Measurements from ENCODE around the gene ARHGDIG. TPM values are rescaled to one million over a fixed set of nuclear protein-coding genes. Genes with fewer than 3 reads are reported as not detected.
A peak's percentile ranks its signal among the peaks of the same experiment; 100 is the strongest.

Gene ARHGDIG
- total and polyA plus RNA-seq, 4 experiments from 2014 or later: 0.96 TPM; not detected in 3

GRCh38 chr16:314795-315299 lies 34.5 kb downstream of the ARHGDIG start:
- Mint-ChIP-seq H3K9me3 (no peaks in the 10 kb centered on the region), H3K4me1 (peaks cover 13 to 44% (median 26%) of the 10 kb centered on the region in 4 donors), H3K36me3 (peaks cover 35 to 63% of the 10 kb centered on the region in 2 donors), H3K27me3 (no peaks in the 10 kb centered on the region), H3K27ac (peak overlapping the region in 3 of 7 donors; percentile 8 to 74 (median 13)), H3K4me3 (peak overlapping the region in 1 of 8 donors; percentile 20)
- Histone ChIP-seq H3K27ac (ENCODE audit: low read depth, low read length) (no peak overlapping the region), H3K27me3 (ENCODE audit: insufficient read depth, low read length) (no peaks in the 10 kb centered on the region), H3K4me1 (ENCODE audit: insufficient read depth, low read length) (peaks cover 25% of the 10 kb centered on the region), H3K9me3 (ENCODE audit: control insufficient read depth in 1 of 2, low read length in 2 of 2) (no peaks in the 10 kb centered on the region), H3K36me3 (ENCODE audit: insufficient read depth, low read length) (peaks cover 48% of the 10 kb centered on the region), H3K4me3 (ENCODE audit: low read length in 2 of 2) (no peak overlapping the region)
- CTCF ChIA-PET (ENCODE audit: partially characterized antibody): interaction anchor here (0.7 kb wide), 1 partner anchor 88 kb away, joined by 5 read pairs; no protein-coding TSS in a partner anchor
- POLR2A ChIA-PET (ENCODE audit: partially characterized antibody): interaction anchor here (0.6 kb wide), 1 partner anchor 10 kb away, joined by 3 read pairs; no protein-coding TSS in a partner anchor
- intact Hi-C loops (cut with micrococcal nuclease): no loop called here
- no peak for DNase-seq

GRCh38 chr16:316741-317464 lies 36.5 kb downstream of the ARHGDIG start:
- POLR2A ChIA-PET (ENCODE audit: partially characterized antibody): no interaction called here
- H3K36me3 ChIP-seq (ENCODE audit: insufficient read depth, low read length): peaks cover 46% of the 10 kb centered on the region
- no peak overlapping the region for H3K27ac ChIP-seq (ENCODE audit: low read depth, low read length)
- H3K27me3 Mint-ChIP-seq: no peaks in the 10 kb centered on the region
- no peaks in the 10 kb centered on the region for H3K9me3 ChIP-seq (ENCODE audit: control insufficient read depth in 1 of 2, low read length in 2 of 2)
- no peak for DNase-seq
- CTCF ChIA-PET (ENCODE audit: partially characterized antibody): no interaction called here
- H3K4me3 Mint-ChIP-seq: no peak overlapping the region
- H3K27me3 ChIP-seq (ENCODE audit: insufficient read depth, low read length): no peaks in the 10 kb centered on the region
- intact Hi-C loops (cut with micrococcal nuclease): no loop called here
- peaks cover 35% of the 10 kb centered on the region for H3K4me1 ChIP-seq (ENCODE audit: insufficient read depth, low read length)
- peaks cover 22 to 59% (median 34%) of the 10 kb centered on the region in 4 donors for H3K4me1 Mint-ChIP-seq
- H3K9me3 Mint-ChIP-seq: peaks cover 0 to 1% (median 0%) of the 10 kb centered on the region in 8 donors
- H3K4me3 ChIP-seq (ENCODE audit: low read length in 2 of 2): no peak overlapping the region
- H3K36me3 Mint-ChIP-seq: peaks cover 38 to 59% of the 10 kb centered on the region in 2 donors
- no peak overlapping the region for H3K27ac Mint-ChIP-seq

GRCh38 chr16:317583-317982 lies 37.2 kb downstream of the ARHGDIG start:
- CTCF ChIA-PET (ENCODE audit: partially characterized antibody): no interaction called here
- intact Hi-C loops (cut with micrococcal nuclease): no loop called here
- H3K9me3 ChIP-seq (ENCODE audit: control insufficient read depth in 1 of 2, low read length in 2 of 2): no peaks in the 10 kb centered on the region
- no peaks in the 10 kb centered on the region for H3K27me3 ChIP-seq (ENCODE audit: insufficient read depth, low read length)
- POLR2A ChIA-PET (ENCODE audit: partially characterized antibody): no interaction called here
- peak overlapping the region in 1 of 8 donors; percentile 21 for H3K4me3 Mint-ChIP-seq
- peaks cover 22 to 63% (median 35%) of the 10 kb centered on the region in 4 donors for H3K4me1 Mint-ChIP-seq
- no peak for DNase-seq
- no peak overlapping the region for H3K27ac ChIP-seq (ENCODE audit: low read depth, low read length)
- peaks cover 40% of the 10 kb centered on the region for H3K4me1 ChIP-seq (ENCODE audit: insufficient read depth, low read length)
- H3K36me3 Mint-ChIP-seq: peaks cover 33 to 53% of the 10 kb centered on the region in 2 donors
- no peaks in the 10 kb centered on the region for H3K27me3 Mint-ChIP-seq
- H3K9me3 Mint-ChIP-seq: peaks cover 0 to 1% (median 0%) of the 10 kb centered on the region in 8 donors
- H3K27ac Mint-ChIP-seq: peak overlapping the region in 5 of 7 donors; percentile 7 to 57 (median 16)
- H3K4me3 ChIP-seq (ENCODE audit: low read length in 2 of 2): no peak overlapping the region
- peaks cover 40% of the 10 kb centered on the region for H3K36me3 ChIP-seq (ENCODE audit: insufficient read depth, low read length)

GRCh38 chr16:318628-319027 lies 38.2 kb downstream of the ARHGDIG start:
- POLR2A ChIA-PET (ENCODE audit: partially characterized antibody): no interaction called here
- peaks cover 44% of the 10 kb centered on the region for H3K4me1 ChIP-seq (ENCODE audit: insufficient read depth, low read length)
- CTCF ChIA-PET (ENCODE audit: partially characterized antibody): no interaction called here

GRCh38 chr16:320206-320605 lies 39.8 kb downstream of the ARHGDIG start:
- no peaks in the 10 kb centered on the region for H3K9me3 ChIP-seq (ENCODE audit: control insufficient read depth in 1 of 2, low read length in 2 of 2)
- no peak overlapping the region for H3K27ac ChIP-seq (ENCODE audit: low read depth, low read length)
- H3K36me3 Mint-ChIP-seq: peaks cover 8 to 31% of the 10 kb centered on the region in 2 donors
- no peaks in the 10 kb centered on the region for H3K27me3 Mint-ChIP-seq
- peaks cover 30 to 79% (median 48%) of the 10 kb centered on the region in 4 donors for H3K4me1 Mint-ChIP-seq
- H3K36me3 ChIP-seq (ENCODE audit: insufficient read depth, low read length): peaks cover 20% of the 10 kb centered on the region
- H3K27ac Mint-ChIP-seq: peak overlapping the region in 6 of 7 donors; percentile 11 to 81 (median 62)
- H3K27me3 ChIP-seq (ENCODE audit: insufficient read depth, low read length): no peaks in the 10 kb centered on the region
- no peak for DNase-seq
- H3K4me1 ChIP-seq (ENCODE audit: insufficient read depth, low read length): peaks cover 60% of the 10 kb centered on the region
- POLR2A ChIA-PET (ENCODE audit: partially characterized antibody): no interaction called here
- intact Hi-C loops (cut with micrococcal nuclease): no loop called here
- no peak overlapping the region for H3K4me3 ChIP-seq (ENCODE audit: low read length in 2 of 2)
- H3K9me3 Mint-ChIP-seq: peaks cover 0 to 5% (median 0%) of the 10 kb centered on the region in 8 donors
- H3K4me3 Mint-ChIP-seq: peak overlapping the region in 2 of 8 donors; percentile 17 to 57
- CTCF ChIA-PET (ENCODE audit: partially characterized antibody): no interaction called here

More at GRCh38 chr16:318628-319027, 38.2 kb downstream of the ARHGDIG start:
- Mint-ChIP-seq H3K36me3 (peaks cover 24 to 44% of the 10 kb centered on the region in 2 donors), H3K27me3 (no peaks in the 10 kb centered on the region), H3K27ac (peak overlapping the region in 2 of 7 donors; percentile 13 to 23), H3K4me3 (no peak overlapping the region), H3K4me1 (peaks cover 25 to 69% (median 38%) of the 10 kb centered on the region in 4 donors), H3K9me3 (peaks cover 0 to 2% (median 0%) of the 10 kb centered on the region in 8 donors)
- no peak for DNase-seq
- intact Hi-C loops (cut with micrococcal nuclease): no loop called here
- Histone ChIP-seq H3K4me3 (ENCODE audit: low read length in 2 of 2) (no peak overlapping the region), H3K27ac (ENCODE audit: low read depth, low read length) (no peak overlapping the region), H3K36me3 (ENCODE audit: insufficient read depth, low read length) (peaks cover 30% of the 10 kb centered on the region), H3K9me3 (ENCODE audit: control insufficient read depth in 1 of 2, low read length in 2 of 2) (no peaks in the 10 kb centered on the region), H3K27me3 (ENCODE audit: insufficient read depth, low read length) (no peaks in the 10 kb centered on the region)

- Mint-ChIP-seq H3K9me3 (peaks cover 0 to 5% (median 0%) of the 10 kb centered on the region in 8 donors), H3K4me1 (peaks cover 37 to 83% (median 55%) of the 10 kb centered on the region in 4 donors), H3K27ac (peak overlapping the region; percentile 61 to 93 (median 89)), H3K27me3 (no peaks in the 10 kb centered on the region), H3K36me3 (peaks cover 6 to 27% of the 10 kb centered on the region in 2 donors), H3K4me3 (peak overlapping the region in 2 of 8 donors; percentile 64 to 75)
- Histone ChIP-seq H3K27me3 (ENCODE audit: insufficient read depth, low read length) (no peaks in the 10 kb centered on the region), H3K4me3 (ENCODE audit: low read length in 2 of 2) (no peak overlapping the region), H3K4me1 (ENCODE audit: insufficient read depth, low read length) (peaks cover 70% of the 10 kb centered on the region), H3K9me3 (ENCODE audit: control insufficient read depth in 1 of 2, low read length in 2 of 2) (no peaks in the 10 kb centered on the region), H3K36me3 (ENCODE audit: insufficient read depth, low read length) (peaks cover 20% of the 10 kb centered on the region), H3K27ac (ENCODE audit: low read depth, low read length) (no peak overlapping the region)
- DNase-seq: no peak
- ChIA-PET CTCF (ENCODE audit: partially characterized antibody) (interaction anchor here (1.1 to 1.5 kb wide), 3 partner anchors 17 to 87 kb away, joined by 3 to 5 read pairs (median 3); partner anchors contain the start of gene FAM234A), POLR2A (ENCODE audit: partially characterized antibody) (interaction anchor here (1.3 kb wide), 1 partner anchor 86 kb away, joined by 4 read pairs; no protein-coding TSS in a partner anchor)
- intact Hi-C loops (cut with micrococcal nuclease): no loop called here
Observed at GRCh38 chr16:321532-321931, 41.1 kb downstream of the ARHGDIG start.

Measured in CD4-positive, alpha-beta memory T cell (primary cell).